WTC11 (cell line): ENCODE data around the gene TBC1D8B.

ENCODE experiments used
- FOXJ3 ChIP-seq: sonication (generic); formaldehyde crosslinking; IDR thresholded peaks from 2 replicates; pipeline ENCODE4 v1.9.0; 2021; ENCODE audit warnings: missing genetic modification reagents, mild to moderate bottlenecking, borderline replicate concordance
- JAZF1 ChIP-seq: fragments of 250-450 bp; sonication (Bioruptor Pico); IDR thresholded peaks from 2 replicates; pipeline ENCODE4 v1.9.0; 2021; ENCODE audit warnings: moderate library complexity, mild to moderate bottlenecking, inconsistent platforms
- JUN ChIP-seq: sonication (generic); formaldehyde crosslinking; IDR thresholded peaks from 2 replicates; pipeline ENCODE4 v1.8.0; 2023; ENCODE audit warnings: mild to moderate bottlenecking, missing genetic modification reagents
- ZNF121 ChIP-seq: sonication (generic); formaldehyde crosslinking; IDR thresholded peaks from 2 replicates; pipeline ENCODE4 v1.8.0; 2023; ENCODE audit warnings: missing genetic modification reagents
- TF ChIP-seq, protein P1 (sequence below): sonication (generic); formaldehyde crosslinking; IDR thresholded peaks from 2 replicates; pipeline ENCODE4 v1.8.1; 2023; ENCODE audit warnings: mild to moderate bottlenecking, missing genetic modification reagents, moderate library complexity
- TF ChIP-seq, protein P2 (sequence below): sonication (generic); formaldehyde crosslinking; IDR thresholded peaks from 2 replicates; pipeline ENCODE4 v1.8.1; 2022; ENCODE audit warnings: mild to moderate bottlenecking, missing genetic modification reagents, moderate library complexity, borderline replicate concordance
- TF ChIP-seq, protein P3 (sequence below): sonication (generic); formaldehyde crosslinking; IDR thresholded peaks from 2 replicates; pipeline ENCODE4 v1.8.0; 2022; ENCODE audit warnings: mild to moderate bottlenecking, missing genetic modification reagents
- TF ChIP-seq, protein P4 (sequence below): sonication (generic); formaldehyde crosslinking; IDR thresholded peaks from 2 replicates; pipeline ENCODE4 v1.8.1; 2023; ENCODE audit warnings: mild to moderate bottlenecking, moderate library complexity, missing genetic modification reagents
- TF ChIP-seq, protein P5 (sequence below): fragments of 200-600 bp; IDR thresholded peaks from 2 replicates; pipeline ENCODE4 v1.8.0; 2022; ENCODE audit warnings: antibody characterized with exemption
- TF ChIP-seq, protein P6 (sequence below): sonication (generic); formaldehyde crosslinking; IDR thresholded peaks from 2 replicates; pipeline ENCODE4 v1.8.0; 2022; ENCODE audit warnings: mild to moderate bottlenecking, missing genetic modification reagents

DNA sequence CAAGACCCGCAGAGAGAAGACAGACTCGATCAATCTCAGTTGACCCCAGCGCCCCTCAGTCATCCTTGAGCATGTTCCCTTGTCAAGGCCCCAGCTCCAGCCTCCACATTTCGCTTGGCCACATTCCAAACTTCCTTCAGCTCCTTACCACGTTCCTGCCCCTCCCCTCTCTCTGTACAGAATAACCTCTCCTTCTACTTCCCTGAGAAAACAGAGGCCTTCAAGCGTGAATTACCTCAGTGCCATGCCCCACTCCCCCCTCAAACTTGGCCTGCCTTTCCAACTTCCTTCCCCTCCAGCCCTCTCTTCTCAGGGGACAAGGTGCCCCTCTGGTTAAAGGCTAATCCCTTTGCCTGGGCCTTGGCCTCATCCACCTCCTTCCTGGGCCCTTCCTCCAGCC is 103.9 kb downstream of the TBC1D8B start:
- TF ChIP-seq, protein P1, sequence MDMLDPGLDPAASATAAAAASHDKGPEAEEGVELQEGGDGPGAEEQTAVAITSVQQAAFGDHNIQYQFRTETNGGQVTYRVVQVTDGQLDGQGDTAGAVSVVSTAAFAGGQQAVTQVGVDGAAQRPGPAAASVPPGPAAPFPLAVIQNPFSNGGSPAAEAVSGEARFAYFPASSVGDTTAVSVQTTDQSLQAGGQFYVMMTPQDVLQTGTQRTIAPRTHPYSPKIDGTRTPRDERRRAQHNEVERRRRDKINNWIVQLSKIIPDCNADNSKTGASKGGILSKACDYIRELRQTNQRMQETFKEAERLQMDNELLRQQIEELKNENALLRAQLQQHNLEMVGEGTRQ (CRISPR knock-in tag), result no peak
- TF ChIP-seq JAZF1 (CRISPR knock-in tag) (no peak), JUN (CRISPR knock-in tag) (no peak), ZNF121 (no peak), FOXJ3 (CRISPR knock-in tag) (no peak)
- TF ChIP-seq, protein P2, sequence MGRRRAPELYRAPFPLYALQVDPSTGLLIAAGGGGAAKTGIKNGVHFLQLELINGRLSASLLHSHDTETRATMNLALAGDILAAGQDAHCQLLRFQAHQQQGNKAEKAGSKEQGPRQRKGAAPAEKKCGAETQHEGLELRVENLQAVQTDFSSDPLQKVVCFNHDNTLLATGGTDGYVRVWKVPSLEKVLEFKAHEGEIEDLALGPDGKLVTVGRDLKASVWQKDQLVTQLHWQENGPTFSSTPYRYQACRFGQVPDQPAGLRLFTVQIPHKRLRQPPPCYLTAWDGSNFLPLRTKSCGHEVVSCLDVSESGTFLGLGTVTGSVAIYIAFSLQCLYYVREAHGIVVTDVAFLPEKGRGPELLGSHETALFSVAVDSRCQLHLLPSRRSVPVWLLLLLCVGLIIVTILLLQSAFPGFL (CRISPR knock-in tag), result no peak
- TF ChIP-seq, protein P3, sequence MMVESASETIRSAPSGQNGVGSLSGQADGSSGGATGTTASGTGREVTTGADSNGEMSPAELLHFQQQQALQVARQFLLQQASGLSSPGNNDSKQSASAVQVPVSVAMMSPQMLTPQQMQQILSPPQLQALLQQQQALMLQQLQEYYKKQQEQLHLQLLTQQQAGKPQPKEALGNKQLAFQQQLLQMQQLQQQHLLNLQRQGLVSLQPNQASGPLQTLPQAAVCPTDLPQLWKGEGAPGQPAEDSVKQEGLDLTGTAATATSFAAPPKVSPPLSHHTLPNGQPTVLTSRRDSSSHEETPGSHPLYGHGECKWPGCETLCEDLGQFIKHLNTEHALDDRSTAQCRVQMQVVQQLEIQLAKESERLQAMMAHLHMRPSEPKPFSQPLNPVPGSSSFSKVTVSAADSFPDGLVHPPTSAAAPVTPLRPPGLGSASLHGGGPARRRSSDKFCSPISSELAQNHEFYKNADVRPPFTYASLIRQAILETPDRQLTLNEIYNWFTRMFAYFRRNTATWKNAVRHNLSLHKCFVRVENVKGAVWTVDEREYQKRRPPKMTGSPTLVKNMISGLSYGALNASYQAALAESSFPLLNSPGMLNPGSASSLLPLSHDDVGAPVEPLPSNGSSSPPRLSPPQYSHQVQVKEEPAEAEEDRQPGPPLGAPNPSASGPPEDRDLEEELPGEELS (CRISPR knock-in tag), result no peak
- TF ChIP-seq, protein P4, sequence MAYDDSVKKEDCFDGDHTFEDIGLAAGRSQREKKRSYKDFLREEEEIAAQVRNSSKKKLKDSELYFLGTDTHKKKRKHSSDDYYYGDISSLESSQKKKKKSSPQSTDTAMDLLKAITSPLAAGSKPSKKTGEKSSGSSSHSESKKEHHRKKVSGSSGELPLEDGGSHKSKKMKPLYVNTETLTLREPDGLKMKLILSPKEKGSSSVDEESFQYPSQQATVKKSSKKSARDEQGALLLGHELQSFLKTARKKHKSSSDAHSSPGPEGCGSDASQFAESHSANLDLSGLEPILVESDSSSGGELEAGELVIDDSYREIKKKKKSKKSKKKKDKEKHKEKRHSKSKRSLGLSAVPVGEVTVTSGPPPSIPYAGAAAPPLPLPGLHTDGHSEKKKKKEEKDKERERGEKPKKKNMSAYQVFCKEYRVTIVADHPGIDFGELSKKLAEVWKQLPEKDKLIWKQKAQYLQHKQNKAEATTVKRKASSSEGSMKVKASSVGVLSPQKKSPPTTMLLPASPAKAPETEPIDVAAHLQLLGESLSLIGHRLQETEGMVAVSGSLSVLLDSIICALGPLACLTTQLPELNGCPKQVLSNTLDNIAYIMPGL (CRISPR knock-in tag), result no peak
- TF ChIP-seq, protein P5, sequence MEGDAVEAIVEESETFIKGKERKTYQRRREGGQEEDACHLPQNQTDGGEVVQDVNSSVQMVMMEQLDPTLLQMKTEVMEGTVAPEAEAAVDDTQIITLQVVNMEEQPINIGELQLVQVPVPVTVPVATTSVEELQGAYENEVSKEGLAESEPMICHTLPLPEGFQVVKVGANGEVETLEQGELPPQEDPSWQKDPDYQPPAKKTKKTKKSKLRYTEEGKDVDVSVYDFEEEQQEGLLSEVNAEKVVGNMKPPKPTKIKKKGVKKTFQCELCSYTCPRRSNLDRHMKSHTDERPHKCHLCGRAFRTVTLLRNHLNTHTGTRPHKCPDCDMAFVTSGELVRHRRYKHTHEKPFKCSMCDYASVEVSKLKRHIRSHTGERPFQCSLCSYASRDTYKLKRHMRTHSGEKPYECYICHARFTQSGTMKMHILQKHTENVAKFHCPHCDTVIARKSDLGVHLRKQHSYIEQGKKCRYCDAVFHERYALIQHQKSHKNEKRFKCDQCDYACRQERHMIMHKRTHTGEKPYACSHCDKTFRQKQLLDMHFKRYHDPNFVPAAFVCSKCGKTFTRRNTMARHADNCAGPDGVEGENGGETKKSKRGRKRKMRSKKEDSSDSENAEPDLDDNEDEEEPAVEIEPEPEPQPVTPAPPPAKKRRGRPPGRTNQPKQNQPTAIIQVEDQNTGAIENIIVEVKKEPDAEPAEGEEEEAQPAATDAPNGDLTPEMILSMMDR, result no peak
- TF ChIP-seq, protein P6, sequence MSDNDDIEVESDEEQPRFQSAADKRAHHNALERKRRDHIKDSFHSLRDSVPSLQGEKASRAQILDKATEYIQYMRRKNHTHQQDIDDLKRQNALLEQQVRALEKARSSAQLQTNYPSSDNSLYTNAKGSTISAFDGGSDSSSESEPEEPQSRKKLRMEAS (CRISPR knock-in tag), result no peak
